Pulmonary artery endothelial cell (primary cell): ENCODE data around the gene NFIC. TPM values are rescaled to one million over a fixed set of nuclear protein-coding genes. Genes with fewer than 3 reads are reported as not detected.
"Not testable (repeated sequence)": the region's sequence is repeated elsewhere in the genome, so short reads cannot be mapped to it uniquely, and the experiment has no call there.

Source experiments
- DNase-seq: peaks from one replicate; pipeline ENCODE4 v3.0.0-alpha.2; 2011; ENCODE audit warnings: low read depth, low spot score
- total RNA-seq: library from RNA; depleted of rRNA; stranded (reverse); fragments of >200 nt; gene quantifications from 2 replicates; pipeline ENCODE4 v1.2.3, GENCODE V29; 2014

The NFIC gene
- total RNA-seq, 1 donor from 2014 or later: 31.9 TPM

DNA sequence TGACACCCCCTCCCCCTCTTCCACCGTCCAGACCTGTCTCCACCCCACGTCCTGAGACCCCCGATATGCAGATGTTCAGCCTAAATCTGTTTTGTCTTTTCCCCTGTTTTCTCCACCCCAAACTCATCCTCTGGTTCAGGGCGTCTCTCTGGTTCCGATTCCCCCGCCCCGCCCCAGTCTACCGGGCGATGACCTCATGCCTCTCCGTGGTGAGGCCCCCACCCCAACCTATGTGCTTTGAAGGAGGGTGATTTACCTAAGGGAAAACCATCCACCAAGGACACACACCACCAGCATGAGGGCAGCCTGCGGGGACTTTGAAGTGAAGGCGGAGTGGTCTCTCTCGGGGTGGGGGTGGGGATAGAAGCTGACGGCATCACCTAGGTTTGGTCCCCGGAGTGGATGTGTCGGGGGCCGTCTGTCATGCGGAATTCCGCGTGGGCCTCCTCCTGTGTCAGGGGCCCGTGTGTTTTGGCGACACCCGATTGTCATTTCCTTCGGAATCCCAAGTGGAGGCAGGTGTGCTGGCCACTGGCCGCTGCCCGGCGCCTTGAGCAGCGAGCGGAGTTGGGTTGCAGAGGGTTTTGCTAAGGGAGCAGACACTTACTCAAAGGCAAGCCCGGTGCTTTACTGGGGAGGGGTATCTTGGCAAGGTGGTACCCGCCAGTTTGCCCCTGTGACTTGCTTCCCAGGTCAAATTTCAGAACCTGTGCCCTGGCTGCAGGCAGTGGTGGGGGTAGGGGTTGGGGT lies 141.2 kb downstream of the NFIC start:
- DNase-seq: no peak

DNA sequence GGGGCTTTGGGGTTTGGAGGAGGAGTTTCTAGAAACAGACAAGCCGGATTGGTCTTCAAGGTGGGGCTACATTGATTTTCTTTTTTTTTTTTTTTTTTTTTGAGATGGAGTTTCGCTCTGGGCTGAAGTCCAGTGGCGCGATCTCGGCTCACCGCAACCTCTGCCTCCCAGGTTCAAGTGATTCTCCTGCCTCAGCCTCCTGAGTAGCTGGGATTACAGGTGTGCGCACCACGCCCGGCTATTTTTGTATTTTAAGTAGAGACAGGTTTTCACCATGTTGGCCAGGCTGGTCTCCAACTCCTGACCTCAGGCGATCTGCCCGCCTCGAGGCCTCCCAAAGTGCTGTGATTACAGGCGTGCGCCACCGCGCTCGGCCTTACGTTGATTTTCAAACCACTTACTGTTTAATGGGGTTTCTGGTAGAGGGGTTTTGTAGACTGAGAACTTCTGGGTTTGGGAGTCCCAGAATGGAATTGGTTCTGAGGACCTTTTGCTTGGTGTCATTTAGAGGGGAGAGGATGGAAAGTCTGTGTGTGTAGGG lies 141.8 kb downstream of the NFIC start:
- DNase-seq: not testable (repeated sequence)

DNA sequence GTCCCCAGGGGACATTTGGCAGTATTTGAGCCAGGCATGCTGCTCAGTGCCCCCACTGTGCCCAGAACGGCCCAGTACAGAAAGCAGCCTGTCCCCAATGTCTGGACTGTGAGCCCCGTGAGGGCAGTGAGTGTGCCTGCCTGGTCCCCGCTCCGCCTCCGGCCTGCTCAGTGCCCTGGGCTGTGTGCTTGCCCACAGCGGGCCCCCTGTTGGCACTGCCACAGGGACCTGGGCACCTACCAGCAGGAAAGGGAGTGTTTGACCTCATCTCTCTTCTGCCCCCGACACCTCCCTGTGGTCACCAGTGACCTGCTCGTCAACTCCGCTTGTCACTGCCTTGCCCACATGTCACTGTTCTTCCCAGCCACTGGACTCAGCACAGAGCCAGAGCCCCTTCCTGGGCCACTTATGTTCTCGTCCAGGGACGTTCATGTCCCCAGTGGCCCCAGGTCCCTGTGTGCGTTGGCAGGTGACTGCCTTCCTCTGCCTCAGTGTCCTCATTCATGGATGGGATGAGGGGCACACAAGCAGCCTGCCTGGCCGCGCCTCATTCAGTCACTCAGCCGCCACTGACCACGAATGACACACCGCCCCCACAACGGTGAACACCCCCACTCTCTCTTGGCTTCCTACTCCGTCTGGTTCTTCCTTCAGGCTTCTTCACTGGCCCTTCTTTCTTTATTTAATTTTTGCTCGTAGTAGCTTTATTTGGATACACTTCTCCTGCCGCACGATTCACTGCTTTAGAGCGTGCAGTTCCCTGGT lies 142.6 kb downstream of the NFIC start:
- DNase-seq: no peak

DNA sequence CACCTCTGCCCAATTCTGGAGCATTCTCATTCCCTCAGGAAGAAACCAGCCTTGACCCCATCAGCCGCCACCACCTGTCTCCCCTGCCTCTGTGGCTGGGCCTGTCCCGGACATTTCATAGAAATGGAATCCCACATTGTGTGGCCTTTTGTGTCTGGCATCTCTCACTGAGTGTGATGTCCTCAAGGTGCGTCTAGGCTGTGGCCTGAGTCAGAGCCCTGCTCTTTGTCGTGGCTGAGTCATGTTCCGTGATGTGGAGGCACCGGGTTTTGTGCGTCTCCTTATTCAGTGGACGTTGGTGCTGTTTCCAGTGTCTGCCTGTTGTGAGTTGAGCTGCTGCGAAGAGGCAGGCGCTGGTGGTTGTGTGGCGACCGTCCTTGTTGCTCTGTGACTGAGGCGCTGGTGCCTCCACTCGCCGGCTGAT lies 143.2 kb downstream of the NFIC start:
- no peak for DNase-seq

DNA sequence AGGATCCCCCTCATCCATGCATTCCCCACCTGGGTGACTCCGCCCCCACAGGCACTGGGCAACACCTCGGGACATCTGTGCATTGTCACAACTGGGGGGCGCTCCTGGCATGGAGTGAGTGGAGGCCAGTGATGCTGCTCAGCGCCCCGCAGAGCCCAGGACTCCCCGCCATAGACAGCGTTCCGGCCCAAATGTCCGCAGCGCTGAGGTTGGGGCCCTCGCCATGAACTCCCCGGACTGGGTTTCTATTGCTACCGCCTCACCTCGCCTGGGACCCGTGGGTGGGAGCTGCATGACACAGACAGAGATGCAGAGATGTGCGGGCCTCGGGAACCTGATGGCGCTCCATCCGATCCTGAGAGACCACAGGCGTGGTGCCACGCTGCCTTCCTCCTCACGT lies 144.3 kb downstream of the NFIC start:
- DNase-seq: no peak

DNA sequence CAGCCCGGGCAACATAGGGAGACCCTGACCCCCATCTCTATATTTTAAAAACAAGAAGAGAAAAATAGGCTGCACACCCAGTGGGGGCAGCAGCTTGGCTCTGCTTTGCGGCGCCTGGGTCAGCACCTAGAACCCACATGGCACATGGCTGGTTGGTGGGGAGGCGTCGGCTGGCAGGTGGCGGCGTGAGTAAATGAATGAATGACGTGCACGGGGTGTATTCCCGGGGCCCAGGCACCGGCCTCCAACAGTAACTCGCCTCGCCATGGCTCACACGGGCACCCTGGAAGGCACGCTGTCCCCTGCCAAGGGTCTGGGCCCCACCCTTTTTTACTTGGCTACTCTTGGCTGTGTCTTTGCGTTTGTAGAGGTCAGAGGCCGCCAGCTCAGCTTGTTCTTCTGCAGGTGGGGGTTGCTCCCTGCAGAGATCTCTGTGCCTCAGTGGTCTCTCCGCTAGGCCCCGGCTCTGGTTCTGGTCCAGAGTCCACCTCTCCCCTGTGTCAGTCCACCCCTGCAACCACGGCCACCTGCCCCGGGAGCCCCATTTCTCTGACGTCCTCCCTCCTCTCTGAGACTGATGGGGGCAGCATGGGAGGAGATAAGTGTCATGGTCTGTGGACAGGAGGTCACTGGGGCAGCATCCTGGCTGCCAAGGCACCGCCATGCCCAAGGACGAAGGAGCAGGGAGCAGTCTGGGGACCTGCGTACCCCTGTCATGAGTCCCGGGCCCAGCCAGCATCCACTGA lies 145.3 kb downstream of the NFIC start:
- DNase-seq: no peak

DNA sequence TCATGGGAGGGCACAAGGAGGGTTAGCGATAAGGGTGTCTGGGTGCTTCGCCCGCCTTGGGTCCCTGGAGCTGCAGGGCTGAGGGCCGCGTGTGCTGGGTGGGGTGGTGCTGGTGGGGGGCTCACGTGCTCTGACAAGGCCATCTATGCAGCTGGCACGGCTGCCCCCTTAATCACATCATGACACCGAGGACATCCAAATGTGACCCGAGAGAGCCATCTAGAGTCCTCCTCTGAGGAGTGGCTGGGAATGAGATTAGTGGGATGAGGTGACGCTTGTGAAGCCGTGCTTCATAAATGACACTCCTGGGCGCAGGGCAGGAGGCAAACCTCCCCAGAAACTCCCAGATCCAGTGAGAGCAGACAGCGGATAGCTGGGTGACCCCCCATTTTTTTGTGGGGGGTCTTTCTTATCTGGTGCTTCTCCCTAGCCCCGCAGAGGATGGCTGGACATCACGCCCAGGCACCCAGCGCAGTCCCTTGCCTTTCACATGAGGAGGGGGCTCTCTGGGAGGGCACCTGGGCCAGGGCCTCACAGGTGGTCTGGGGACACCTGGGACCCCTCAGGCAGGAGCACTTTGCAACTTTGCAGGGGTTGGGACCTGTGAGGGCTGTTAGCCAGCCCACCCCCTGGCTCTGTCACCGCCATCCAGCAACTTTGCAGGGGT lies 146.3 kb downstream of the NFIC start:
- DNase-seq: no peak

DNA sequence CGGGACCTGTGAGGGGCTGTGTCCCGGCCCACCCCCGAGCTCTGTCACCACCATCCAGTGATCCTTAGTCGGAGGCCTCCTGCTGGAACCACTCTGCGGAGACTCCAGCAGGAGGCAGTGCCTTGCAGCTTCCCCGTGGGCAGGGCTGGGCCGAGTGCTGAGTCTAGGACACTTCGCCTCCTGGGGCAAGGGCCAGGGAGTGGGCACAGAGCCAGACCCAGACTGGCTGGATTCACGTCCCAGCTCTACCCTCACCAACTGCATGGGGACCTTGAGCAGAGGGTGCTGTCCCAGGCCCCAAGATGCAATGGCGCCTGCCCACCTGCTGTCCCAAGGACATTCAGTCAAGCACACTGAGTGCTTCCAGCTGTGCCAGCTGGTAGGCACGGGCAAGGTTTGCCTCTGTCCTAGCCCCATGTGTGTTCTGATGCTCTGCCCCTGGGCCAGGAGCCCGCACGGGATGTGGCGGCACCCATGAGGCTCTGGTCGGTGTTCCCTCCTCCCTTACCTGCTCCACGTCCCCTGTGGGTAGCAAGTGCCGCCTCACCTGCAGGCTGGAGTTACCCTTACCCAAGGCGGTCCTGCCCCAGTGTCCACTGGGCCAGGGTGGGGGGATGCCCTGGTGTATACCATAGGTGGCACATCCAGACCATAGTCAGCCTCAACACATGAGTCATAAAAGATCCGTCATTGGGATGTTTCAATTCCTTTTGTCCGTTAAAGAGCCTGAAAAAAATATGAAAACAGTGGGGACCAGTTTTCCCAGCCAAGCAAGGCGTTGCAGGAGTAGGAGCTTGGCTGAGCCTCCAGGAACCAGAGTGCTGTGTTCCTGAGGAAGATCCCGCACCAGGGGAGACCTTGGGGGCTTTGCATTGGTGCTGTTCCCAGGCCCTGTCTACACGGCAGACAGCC lies 147.1 kb downstream of the NFIC start:
- DNase-seq: no peak

DNA sequence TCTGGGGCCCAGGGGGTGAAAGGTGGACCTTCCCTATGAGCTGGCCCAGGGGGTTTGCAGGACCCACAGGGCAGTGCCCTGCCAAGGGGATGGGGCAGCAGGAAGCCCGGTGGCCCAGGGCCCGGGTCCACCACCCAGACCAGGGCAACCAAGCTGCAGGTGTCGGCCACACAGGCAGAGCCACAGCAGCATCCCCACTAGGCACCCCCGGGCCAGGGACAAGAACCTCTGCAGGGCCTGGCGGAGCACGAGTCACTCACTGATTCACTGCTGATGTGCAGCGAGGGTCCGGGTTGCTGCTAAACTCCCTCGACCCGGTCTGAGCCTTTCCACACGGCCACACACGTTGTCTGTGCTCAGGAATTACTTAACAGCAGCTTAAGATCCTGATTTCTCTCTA lies 148.5 kb downstream of the NFIC start:
- DNase-seq: no peak

DNA sequence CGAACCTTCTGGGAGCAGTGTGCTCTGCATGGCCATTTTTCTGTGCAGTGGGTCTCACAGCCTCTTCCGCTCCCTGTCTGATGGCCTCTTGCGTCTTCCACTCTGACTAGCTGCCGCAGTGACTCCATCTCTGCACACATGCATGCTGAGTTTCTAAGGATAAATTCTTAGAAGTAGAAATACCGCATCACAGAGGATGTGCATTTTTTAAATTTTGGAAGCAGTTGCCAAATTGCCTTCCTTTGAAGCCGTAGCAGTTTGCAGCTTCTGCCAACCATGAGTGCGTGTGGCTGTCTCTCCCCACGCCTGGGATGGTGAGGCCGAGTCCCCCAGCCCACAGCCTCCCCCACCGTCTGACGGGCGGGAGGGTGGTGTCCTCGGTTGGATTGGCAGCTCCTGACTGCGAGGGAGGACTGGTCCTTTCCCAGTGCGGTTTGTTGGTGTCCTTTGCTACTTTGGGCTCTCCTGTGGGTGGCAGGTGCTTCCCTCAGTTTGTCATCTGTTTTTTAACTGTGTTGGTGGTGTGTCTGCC lies 149.6 kb downstream of the NFIC start:
- DNase-seq: no peak

DNA sequence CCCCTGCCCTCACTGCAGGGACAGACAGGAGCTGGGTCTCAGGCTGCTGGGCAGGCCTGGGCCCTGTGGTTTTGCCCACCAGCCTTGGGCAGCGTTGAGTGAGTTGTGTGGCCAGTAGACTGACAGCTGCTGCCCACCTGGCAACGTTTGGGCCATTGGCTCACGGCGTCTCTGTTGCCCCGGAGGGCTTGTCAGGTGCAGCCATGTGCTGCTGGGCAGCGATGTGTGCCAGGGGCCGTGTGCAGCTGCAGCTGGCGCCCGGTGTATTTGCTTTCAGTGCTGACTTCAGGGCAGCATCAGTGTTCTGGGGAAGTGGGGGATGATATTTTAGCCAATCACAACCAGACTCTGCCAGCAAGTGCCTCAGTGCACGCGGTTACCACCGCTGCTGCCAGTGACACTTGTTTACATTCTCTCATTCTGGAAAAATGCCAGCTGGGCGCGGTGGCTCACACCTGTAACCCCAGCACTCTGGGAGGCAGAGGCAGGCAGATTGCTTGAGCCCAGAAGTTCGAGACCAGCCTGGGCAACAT lies 150.4 kb downstream of the NFIC start:
- no peak for DNase-seq

DNA sequence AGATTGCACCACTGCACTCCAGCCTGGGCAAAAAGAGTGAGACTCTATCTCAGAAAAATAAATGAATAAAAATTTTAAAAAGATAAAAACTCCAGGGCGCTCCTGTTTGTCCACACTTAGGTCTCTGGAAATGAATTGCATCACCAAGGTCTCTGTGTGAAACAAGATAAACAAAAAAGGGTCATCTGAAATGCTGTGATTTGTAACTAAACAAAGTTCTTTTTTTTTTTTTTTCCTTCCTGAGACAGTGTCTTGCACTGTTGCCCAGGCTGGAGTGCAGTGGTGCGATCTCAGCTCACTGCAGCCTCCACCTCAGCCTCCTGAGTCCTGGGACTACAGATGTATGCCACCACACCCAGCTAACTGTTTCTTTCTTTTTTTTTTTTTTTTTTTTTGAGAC lies 151.3 kb downstream of the NFIC start:
- DNase-seq: no peak

DNA sequence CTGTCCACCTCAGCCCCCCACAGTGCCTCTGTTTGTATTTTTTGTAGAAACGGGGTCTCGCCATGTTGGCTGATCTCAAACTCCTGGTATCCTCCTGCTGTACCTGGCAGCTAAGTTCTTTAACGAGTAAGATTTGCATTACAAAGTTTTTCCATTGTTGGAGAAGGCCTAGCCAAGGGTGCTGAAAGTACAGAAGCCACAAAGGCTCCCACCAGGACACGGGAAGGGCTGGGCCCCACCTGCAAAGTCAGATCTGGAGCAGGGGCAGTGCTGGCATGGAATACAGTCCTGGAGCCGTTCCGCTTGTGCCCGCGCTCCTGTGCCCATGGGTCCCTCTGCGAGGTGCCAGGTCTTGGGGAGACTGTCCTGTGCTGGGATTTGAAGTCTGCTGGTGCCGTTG lies 151.9 kb downstream of the NFIC start:
- DNase-seq: no peak

DNA sequence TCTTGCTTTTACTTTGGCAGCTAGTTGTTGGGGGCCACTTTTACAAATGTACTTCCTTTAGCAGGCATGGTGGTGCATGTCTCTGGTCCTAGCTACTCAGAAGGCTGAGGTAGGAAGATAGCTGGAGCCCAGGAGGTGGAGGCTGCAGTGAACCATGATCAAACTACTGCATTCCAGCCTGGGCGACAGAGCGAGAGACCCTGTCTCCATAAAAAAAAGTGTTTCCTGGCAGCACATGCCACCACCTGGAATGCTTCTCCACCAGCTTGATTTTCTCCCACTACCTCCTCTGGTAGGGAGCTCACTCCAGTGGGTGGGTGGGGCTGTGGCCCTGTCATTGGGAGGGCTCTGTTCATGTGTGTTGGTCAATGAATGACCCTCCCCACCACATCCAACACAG lies 152.3 kb downstream of the NFIC start:
- no peak for DNase-seq

Other genes with a start within 250 kb of the NFIC start
- 0.04 and 0.07 TPM in 2 replicates for gene GNA15, start 230.6 kb upstream of the NFIC start, total RNA-seq
- gene S1PR4, start 187.8 kb upstream of the NFIC start, total RNA-seq: 0.21 and 0.33 TPM in 2 replicates
- 61.1 and 76.9 TPM in 2 replicates for gene NCLN, start 180.7 kb upstream of the NFIC start, total RNA-seq
- gene CELF5, start 141.9 kb upstream of the NFIC start, total RNA-seq: not detected in 2 replicates
- gene SMIM24, start 113.9 kb downstream of the NFIC start, total RNA-seq: not detected in 2 replicates
- gene SMIM44, start 116.9 kb downstream of the NFIC start, total RNA-seq: not detected in 2 replicates
- 15.6 and 22.4 TPM in 2 replicates for gene DOHH, start 134.1 kb downstream of the NFIC start, total RNA-seq
- gene FZR1, start 139.7 kb downstream of the NFIC start, total RNA-seq: 46.1 and 46.6 TPM in 2 replicates
- gene TEKTIP1, start 172.6 kb downstream of the NFIC start, total RNA-seq: not detected in 2 replicates
- 65.7 and 72.8 TPM in 2 replicates for gene MFSD12, start 191.0 kb downstream of the NFIC start, total RNA-seq
- gene HMG20B, start 206.4 kb downstream of the NFIC start, total RNA-seq: 91.2 and 99.7 TPM in 2 replicates
- gene GIPC3, start 218.9 kb downstream of the NFIC start, total RNA-seq: 0.18 and 0.53 TPM in 2 replicates
- gene TBXA2R, start 240.3 kb downstream of the NFIC start, total RNA-seq: 0.66 and 0.67 TPM in 2 replicates